Omental fat pad (tissue), 4 donors: Measurements from ENCODE around the gene RPP25L. TPM values are rescaled to one million over a fixed set of nuclear protein-coding genes. Genes with fewer than 3 reads are reported as not detected.
"Not testable (repeated sequence)": the region's sequence is repeated elsewhere in the genome, so short reads cannot be mapped to it uniquely, and the experiment has no call there.

Experiments used
- ATAC-seq: fragments of 150-250 bp; one replicate; pipeline ENCODE4 v1.9.1; 2016; ENCODE audit warnings: mild to moderate bottlenecking, moderate library complexity; ENCODE audit not compliant: low FRiP score
- DNase-seq: peaks from one replicate; pipeline ENCODE4 v3.0.0-alpha.2; 2019; ENCODE audit warnings: low spot score
- total RNA-seq, 4 donors: library from RNA; depleted of rRNA; stranded (reverse); fragments of >200 nt; gene quantifications; one replicate each; pipeline ENCODE4 v1.1.0, GENCODE V29; 2016
- TF ChIP-seq, protein P1 (sequence below), 3 donors: fragments of 450-650 bp; IDR thresholded peaks; one replicate each; pipeline ENCODE4 v1.5.1; 2016 to 2017; ENCODE audit warnings: antibody characterized with exemption in 3 of 3, mild to moderate bottlenecking in 3 of 3, moderate library complexity in 2 of 3

The RPP25L gene
- total RNA-seq, 4 donors from 2014 or later = 13.3 to 28.1 (median 23.1) TPM

- no peak for DNase-seq
- no peak for ATAC-seq
- TF ChIP-seq, protein P1, sequence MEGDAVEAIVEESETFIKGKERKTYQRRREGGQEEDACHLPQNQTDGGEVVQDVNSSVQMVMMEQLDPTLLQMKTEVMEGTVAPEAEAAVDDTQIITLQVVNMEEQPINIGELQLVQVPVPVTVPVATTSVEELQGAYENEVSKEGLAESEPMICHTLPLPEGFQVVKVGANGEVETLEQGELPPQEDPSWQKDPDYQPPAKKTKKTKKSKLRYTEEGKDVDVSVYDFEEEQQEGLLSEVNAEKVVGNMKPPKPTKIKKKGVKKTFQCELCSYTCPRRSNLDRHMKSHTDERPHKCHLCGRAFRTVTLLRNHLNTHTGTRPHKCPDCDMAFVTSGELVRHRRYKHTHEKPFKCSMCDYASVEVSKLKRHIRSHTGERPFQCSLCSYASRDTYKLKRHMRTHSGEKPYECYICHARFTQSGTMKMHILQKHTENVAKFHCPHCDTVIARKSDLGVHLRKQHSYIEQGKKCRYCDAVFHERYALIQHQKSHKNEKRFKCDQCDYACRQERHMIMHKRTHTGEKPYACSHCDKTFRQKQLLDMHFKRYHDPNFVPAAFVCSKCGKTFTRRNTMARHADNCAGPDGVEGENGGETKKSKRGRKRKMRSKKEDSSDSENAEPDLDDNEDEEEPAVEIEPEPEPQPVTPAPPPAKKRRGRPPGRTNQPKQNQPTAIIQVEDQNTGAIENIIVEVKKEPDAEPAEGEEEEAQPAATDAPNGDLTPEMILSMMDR (IDR thresholded peaks at IDR 0.05) = no peak
These were observed 35.8 kb upstream of the RPP25L start for GRCh38 chr9:34647651-34648050.

GRCh38 chr9:34647084-34647403 lies 35.1 kb upstream of the RPP25L start:
- TF ChIP-seq, protein P1 (IDR thresholded peaks at IDR 0.05) = no peak
- DNase-seq (no peak), ATAC-seq (no peak)

GRCh38 chr9:34646211-34647083 lies 34.5 kb upstream of the RPP25L start, which contains the start of gene GALT:
Gene GALT (plus strand): TSS chr9:34646675. CDS start chr9:34646705, 30 bp downstream.
- TF ChIP-seq, protein P1 (IDR thresholded peaks at IDR 0.05) = peak in 1 of 3 donors; percentile 3
- peak; percentile 99 for DNase-seq
- peak; percentile 73 for ATAC-seq

GRCh38 chr9:34644766-34645314 lies 32.9 kb upstream of the RPP25L start:
- TF ChIP-seq, protein P1 (IDR thresholded peaks at IDR 0.05) = no peak
- ATAC-seq (no peak), DNase-seq (no peak)

GRCh38 chr9:34642679-34643078 lies 30.8 kb upstream of the RPP25L start:
- TF ChIP-seq, protein P1 (IDR thresholded peaks at IDR 0.05) = no peak
- no peak for DNase-seq
- ATAC-seq = no peak

GRCh38 chr9:34639322-34639721 lies 27.4 kb upstream of the RPP25L start:
- not testable (repeated sequence) for ATAC-seq, DNase-seq

DNA sequence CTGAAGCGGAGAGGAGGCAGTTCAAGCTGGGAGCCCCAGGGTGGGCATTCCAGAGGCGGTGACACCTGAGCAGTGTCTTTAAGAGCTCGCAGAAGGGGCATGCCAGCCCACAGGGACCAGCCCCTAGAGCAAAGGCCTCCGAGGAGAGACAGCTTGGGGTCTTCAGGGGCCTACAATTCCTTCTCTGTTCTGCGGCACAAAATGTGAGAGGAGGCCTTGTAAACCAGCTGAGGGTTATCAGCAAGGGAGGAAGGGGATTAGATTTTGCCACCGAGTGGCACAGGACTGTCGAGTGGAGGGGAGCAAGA lies 26.2 kb upstream of the RPP25L start:
- DNase-seq (no peak), ATAC-seq (no peak)
- TF ChIP-seq, protein P1 (IDR thresholded peaks at IDR 0.05) = no peak
